GM12873 (cell line): Measurements from ENCODE around the gene CCL2.

ENCODE experiments used
- CTCF ChIP-seq: IDR thresholded peaks from 2 replicates; pipeline ENCODE4 v1.5.1; 2012; ENCODE audit warnings: low read depth, mild to moderate bottlenecking, moderate library complexity, low read length, control low read depth; ENCODE audit not compliant: insufficient read depth; ENCODE audit errors: missing control alignments

CCL2 gene

GRCh38 chr17:34242587-34243363 is 12.3 kb upstream of the CCL2 start:
- TF ChIP-seq CTCF: no peak

- no peak for TF ChIP-seq CTCF
Measured at GRCh38 chr17:34243364-34244320, 11.4 kb upstream of the CCL2 start.

GRCh38 chr17:34245351-34245905 is 9.7 kb upstream of the CCL2 start:
- no peak for TF ChIP-seq CTCF

- TF ChIP-seq CTCF: no peak
Measured at GRCh38 chr17:34246446-34246845, 8.6 kb upstream of the CCL2 start.

- no peak for TF ChIP-seq CTCF
Measured at GRCh38 chr17:34246881-34247280, 8.2 kb upstream of the CCL2 start.

GRCh38 chr17:34248511-34249024 is 6.5 kb upstream of the CCL2 start:
- TF ChIP-seq CTCF: no peak

- no peak for TF ChIP-seq CTCF
Measured at GRCh38 chr17:34249061-34249460, 6.0 kb upstream of the CCL2 start.
